ENCODE measurements around the gene THUMPD3.

Gene THUMPD3

GRCh38 chr3:9398700-9399336 lies 36.0 kb downstream of the THUMPD3 start:
- DNase-seq = no peak

DNA sequence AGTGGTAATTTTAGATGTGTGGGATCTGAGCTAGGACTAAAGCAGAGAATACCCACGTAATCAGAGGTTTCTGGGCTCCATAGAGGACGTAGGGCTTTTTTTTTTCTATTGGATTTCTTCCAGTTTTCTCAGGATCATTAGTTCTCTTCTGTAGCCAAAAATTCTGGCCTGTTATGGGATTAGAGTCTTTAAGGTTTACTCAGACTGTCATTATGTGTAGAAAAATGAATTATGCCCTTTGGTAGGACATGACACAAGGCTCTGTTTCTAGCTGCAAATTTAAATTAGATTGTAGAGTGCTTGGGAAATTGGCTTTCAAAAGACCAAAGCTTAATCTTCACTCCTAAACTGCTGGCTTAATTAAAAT lies 36.5 kb downstream of the THUMPD3 start:
- no peak for DNase-seq

GRCh38 chr3:9399746-9400145 lies 36.9 kb downstream of the THUMPD3 start:
- no peak for DNase-seq

- DNase-seq = no peak
These were observed 37.8 kb downstream of the THUMPD3 start for GRCh38 chr3:9400616-9401015.

GRCh38 chr3:9401986-9402385 lies 39.1 kb downstream of the THUMPD3 start:
- no peak for DNase-seq

- DNase-seq = no peak
These were observed 39.8 kb downstream of the THUMPD3 start for GRCh38 chr3:9402410-9403228.

DNA sequence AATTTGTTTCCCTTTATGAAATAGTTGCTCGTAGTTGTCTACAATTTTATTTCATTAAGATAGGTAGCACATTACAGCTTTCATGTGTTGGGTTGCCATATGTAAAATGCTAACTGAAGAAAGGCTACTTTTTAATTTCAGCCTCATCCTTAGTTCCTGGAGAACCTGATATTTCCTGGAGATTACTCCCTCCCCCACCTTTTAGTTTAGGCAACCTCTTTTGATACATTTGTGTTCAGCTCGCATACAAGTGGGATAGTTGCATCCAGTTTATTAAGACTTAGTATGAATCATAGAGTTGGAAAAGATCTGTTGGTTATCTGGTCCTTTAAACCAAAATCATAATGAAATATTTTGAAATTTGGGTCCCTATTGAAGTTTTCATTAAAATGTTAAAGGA lies 40.6 kb downstream of the THUMPD3 start:
- DNase-seq = no peak

DNA sequence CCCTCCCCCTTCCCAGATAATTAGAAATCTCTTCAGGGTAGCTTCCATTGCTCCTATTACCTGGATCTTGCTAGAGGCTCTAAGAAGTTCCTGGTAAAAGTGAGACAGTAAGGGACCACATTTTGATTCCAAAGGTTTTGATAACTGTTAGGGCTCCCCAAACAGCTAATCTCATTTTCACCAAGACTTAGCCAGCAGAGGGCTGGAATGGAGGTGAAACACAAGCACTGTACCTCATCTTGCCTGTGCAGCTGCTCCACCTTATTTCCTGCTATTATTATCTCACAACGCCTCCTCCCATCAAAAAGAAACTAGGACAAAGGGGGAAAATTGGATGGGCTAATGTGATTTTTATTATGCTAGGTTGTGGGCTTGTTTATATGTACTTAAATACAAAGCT lies 41.8 kb downstream of the THUMPD3 start:
- DNase-seq = no peak

DNA sequence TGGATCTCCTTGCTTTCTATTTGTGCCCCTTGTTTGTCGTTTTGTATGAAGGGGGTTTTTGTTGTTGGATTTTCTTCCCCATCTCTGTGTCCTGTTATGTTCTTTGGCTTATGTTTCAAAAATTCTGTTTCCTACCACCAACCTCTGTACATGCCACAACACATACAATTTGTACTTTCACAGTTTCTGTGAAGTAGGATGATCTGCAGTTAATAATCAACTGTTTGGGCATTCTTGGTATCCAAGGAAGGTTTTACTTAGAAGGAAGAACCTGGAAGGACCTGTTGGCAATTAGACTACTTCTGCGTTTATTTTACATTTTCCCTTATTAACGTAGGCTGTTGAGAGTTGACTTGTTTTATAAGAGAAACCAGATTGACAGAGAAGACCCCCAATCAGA lies 42.9 kb downstream of the THUMPD3 start:
- no peak for DNase-seq

DNA sequence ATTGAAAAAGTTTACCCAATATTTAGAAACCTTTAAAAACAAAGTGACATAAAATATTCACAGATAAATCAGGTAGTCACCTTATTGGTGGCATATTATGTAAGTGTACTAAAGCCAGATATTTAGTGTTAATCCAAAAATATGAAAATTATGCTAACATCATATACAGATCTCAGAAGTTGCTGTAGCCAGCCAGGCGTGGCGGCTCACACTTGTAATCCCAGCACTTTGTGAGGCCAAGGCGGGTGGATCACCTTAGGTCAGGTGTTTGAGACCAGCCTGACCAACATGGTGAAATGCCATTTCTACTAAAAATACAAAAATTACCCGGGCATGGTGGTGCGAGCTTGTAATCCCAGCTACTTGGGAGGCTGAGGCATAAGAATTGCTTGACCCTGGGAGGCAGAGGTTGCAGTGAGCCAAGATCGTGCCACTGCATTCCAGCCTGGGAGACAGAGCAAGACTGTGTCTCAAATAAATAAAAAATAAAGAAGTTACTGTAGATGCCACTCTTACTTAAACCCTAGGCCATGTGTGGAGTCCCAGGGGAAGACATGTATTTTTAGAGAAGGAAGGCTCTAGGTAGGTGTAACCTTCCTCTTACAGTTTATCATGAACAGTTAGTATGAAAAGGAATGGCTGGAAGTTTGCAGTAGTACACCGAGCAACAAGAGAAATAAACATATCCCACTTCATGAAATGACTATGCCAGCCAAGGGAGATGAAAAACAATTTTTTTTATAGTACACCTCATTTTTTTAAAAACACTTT lies 44.2 kb downstream of the THUMPD3 start:
- no peak for DNase-seq

- DNase-seq = no peak
These were observed 45.2 kb downstream of the THUMPD3 start for GRCh38 chr3:9408061-9408460.

- DNase-seq = no peak
These were observed 45.7 kb downstream of the THUMPD3 start for GRCh38 chr3:9408546-9408945.

DNA sequence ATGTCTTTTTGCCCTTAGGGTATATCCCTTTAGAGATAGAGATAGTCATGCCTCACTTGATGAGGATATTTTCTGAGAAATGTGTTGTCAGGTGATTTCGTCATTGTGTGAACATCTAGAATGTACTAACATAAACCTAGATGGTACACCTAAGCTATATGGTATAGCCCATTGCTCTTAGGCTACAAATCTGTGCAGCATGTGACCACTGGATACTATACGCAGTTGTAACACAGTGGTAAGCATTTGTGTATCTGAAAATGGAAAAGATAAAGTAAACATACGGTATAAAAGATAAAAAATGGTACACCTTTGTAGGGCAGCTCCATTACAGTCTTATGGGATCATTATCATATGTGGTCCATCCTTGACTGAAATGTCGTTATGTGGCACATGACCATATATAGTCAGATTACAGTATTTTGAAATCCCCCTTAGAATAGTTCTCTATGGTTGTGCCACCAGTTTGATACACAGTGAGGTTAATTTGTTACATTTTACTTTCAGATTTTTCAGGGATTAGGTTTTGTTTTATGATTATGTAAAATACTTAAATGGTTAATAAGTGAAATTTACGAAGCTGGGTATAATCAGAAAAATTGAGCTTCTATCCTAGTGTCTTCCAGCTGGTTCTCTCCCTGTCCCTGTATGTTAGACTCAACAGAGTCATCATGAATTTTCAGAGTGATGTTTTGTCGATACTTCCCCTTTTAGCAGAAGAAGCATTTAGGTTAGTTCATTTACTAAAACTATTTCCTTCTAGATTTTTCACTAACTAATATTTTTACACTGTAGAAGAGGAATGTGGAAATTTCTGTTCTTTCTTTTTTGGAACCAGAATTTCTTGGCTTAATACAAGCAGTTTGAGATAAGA lies 47.4 kb downstream of the THUMPD3 start:
- DNase-seq = no peak

DNA sequence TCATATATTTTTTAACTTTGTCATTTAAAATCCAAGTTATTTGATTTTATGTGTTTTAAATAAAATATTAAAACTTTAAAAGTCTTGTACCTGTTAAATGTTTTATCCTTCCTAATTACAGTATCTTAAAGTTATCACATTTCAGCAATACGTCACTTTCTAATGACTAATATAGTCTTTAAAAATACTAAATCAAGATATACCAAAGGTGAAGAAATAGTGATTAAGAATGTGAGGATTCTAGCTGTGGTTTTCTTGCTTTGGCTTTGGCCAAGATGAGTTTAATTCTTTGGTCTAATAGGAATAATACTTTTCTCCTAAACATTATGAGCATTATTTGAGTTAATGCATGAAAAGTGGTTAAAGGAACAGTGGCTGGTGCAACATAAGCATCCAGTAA lies 48.4 kb downstream of the THUMPD3 start:
- DNase-seq = no peak

GRCh38 chr3:9412293-9412692 lies 49.4 kb downstream of the THUMPD3 start:
- DNase-seq = no peak

GRCh38 chr3:9414826-9415225 lies 52.0 kb downstream of the THUMPD3 start:
- no peak for DNase-seq

GRCh38 chr3:9415485-9416138 lies 52.8 kb downstream of the THUMPD3 start:
- no peak for DNase-seq

GRCh38 chr3:9416139-9416780 lies 53.4 kb downstream of the THUMPD3 start:
- no peak for DNase-seq

- no peak for DNase-seq
These were observed 58.1 kb downstream of the THUMPD3 start for GRCh38 chr3:9420850-9421549.

DNA sequence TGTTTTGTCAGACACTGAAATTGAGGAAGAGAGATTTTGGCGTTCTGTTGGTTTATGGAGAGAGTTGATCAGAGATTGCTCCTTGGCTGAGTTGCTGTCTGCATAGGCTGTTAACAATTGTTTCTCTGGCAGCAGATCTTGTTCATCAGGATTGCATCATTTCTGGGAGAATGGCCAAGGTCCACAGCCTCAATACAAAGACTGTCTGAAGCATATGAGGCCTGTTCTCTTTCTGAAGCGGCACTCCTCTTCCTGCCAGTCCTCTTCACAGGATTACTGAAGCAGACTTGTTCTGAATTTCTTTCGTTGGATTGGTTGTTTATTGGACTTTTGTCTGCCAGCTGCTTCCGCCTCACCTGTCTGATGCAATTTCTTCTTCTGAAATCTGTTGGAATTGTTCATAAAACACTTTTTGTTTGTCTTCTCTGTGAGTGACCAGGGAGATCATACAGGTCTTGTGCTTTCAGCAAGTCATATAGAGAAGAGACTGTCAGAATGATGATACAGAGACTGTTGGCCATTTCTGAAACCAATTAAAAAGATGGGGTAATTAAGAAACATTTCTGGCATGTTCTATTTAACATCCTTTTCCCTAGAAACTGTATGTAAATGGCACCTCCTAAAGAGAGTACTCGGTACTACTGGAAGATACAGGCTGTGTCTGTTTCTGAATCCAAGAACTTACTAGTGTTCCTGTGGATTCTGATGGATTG lies 60.0 kb downstream of the THUMPD3 start:
- DNase-seq = peak; percentile 60

DNA sequence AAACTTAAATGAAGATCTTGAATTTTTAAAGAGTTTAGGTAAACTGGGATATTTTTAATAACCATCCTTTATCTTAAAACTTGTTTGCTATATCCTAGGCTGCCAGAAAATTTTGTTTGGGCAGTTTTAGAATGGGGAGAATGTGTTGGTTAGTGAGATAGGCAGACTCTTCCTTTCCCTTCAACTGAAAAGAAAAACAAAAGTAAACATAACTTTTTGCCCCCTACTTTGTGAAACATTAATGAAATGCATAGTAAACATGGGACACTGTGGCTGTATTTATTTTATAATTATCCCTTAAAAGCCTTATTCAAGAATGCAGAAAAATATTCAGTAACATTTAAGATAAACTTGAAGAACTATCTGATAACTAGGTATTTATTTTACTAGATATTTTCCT lies 65.6 kb downstream of the THUMPD3 start:
- no peak for DNase-seq

Data from NCI-H1436 treated with DMSO at 0.1 percent for 48 hours (cell line).